Spleen (tissue), 11 donors: Measurements from ENCODE around the gene CMIP. TPM values are rescaled to one million over a fixed set of nuclear protein-coding genes. Genes with fewer than 3 reads are reported as not detected.
A peak's percentile ranks its signal among the peaks of the same experiment; 100 is the strongest.

ENCODE experiments used
- DNase-seq: peaks from one replicate; pipeline ENCODE4 v3.0.0-alpha.2; 2020
- H3K27ac ChIP-seq, 8 donors: fragments of 200-600 bp; sonication (generic) in 7 of 8; 1 replicate in 4 of 8; 2 replicates in 4 of 8; pipeline versions ENCODE4 v1.5.0 to v1.8.0; 2016 to 2021; ENCODE audit warnings: inconsistent platforms in 4 of 8, mild to moderate bottlenecking in 4 of 8, moderate library complexity in 1 of 8
- H3K27me3 ChIP-seq, 7 donors: fragments of 200-600 bp; sonication (generic) in 6 of 7; replicated peaks in 1 of 7; 1 replicate in 4 of 7; 2 replicates in 3 of 7; pipeline versions ENCODE4 v1.5.0 to v1.8.0; 2016 to 2021; ENCODE audit warnings: inconsistent platforms in 3 of 7, mild to moderate bottlenecking in 1 of 7
- H3K36me3 ChIP-seq, 6 donors: fragments of 200-600 bp; sonication (generic) in 5 of 6; 1 replicate in 4 of 6; 2 replicates in 2 of 6; pipeline versions ENCODE4 v1.5.0 to v1.8.0; 2016 to 2021; ENCODE audit warnings: inconsistent platforms in 2 of 6
- H3K4me1 ChIP-seq, 6 donors: fragments of 200-600 bp; sonication (generic) in 5 of 6; 1 replicate in 3 of 6; 2 replicates in 3 of 6; pipeline versions ENCODE4 v1.5.0 to v1.8.0; 2016 to 2021; ENCODE audit warnings: inconsistent platforms in 3 of 6
- H3K4me3 ChIP-seq, 8 donors: fragments of 200-600 bp; sonication (generic) in 7 of 8; 1 replicate in 4 of 8; 2 replicates in 4 of 8; pipeline versions ENCODE4 v1.5.0 to v1.8.0; 2016 to 2021; ENCODE audit warnings: inconsistent platforms in 4 of 8, mild to moderate bottlenecking in 4 of 8, moderate library complexity in 2 of 8
- H3K9me3 ChIP-seq, 8 donors: fragments of 200-600 bp; sonication (generic) in 7 of 8; 1 replicate in 4 of 8; 2 replicates in 4 of 8; pipeline versions ENCODE4 v1.5.0 to v1.8.0; 2016 to 2021; ENCODE audit warnings: inconsistent platforms in 4 of 8
- POLR2A ChIP-seq, 3 donors: fragments of 450-650 bp; IDR thresholded peaks; one replicate each; pipeline ENCODE4 v1.5.1; 2017; ENCODE audit warnings: antibody characterized with exemption in 3 of 3, mild to moderate bottlenecking in 1 of 3
- POLR2AphosphoS5 ChIP-seq, 3 donors: sonication (generic); formaldehyde crosslinking; IDR thresholded peaks; one replicate each; pipeline ENCODE4 v1.5.1; 2017; ENCODE audit warnings: antibody characterized with exemption in 3 of 3
- WGBS, 5 donors: extraction: QIAGEN DNeasy Blood & Tissue Kit in 3 of 5; methylation state at CpG; one replicate each; pipeline versions ENCODE4 v1.1.5 to v1.1.7; 2013 to 2018; 5-methylcytosine and 5-hydroxymethylcytosine counted together
- intact Hi-C: fragments of 100-400 bp; cut with DNase I; formaldehyde crosslinking; loops from one replicate; pipeline ENCODE4 v1.15.0; 2023; ENCODE audit warnings: low total_unique reads
- polyA plus RNA-seq, 3 donors: library from polyadenylated mRNA; stranded (reverse); fragments of 200-250 nt; gene quantifications; one replicate each; pipeline ENCODE4 v1.2.1, GENCODE V29; 2013
- total RNA-seq, 7 donors: library from RNA; depleted of rRNA in 3 of 7; stranded (reverse); fragments of >200 nt in 3 of 7; fragmentation: NEBNext Ultra II Directional in 4 of 7; extraction: Animal tissue kit (Norgen Biotek cat#: 25700) in 4 of 7; gene quantifications; one replicate each; pipeline versions ENCODE4 v1.1.0 to v1.2.1, GENCODE V29; 2016 to 2021
- TF ChIP-seq, protein P1 (sequence below), 11 experiments: fragments of 200-600 bp in 7 of 11; fragments of 450-650 bp in 4 of 11; sonication (generic) in 4 of 11; IDR thresholded peaks in 8 of 11; conservative IDR thresholded peaks in 3 of 11; 1 replicate in 7 of 11; 2 replicates in 4 of 11; pipeline versions ENCODE4 v1.4.0 to v1.8.0; 2016 to 2021; ENCODE audit warnings: antibody characterized with exemption in 11 of 11, inconsistent platforms in 4 of 11, mild to moderate bottlenecking in 1 of 11
- donor health status: healthy with polysubstance abuse.
- donor health status: DM: no; HTN: no; CAD: no; lungs with moderate emphysema.
- donor health status: DM: no; HTN: no; CAD: no.
- donor health status: Bipolar disorder and iron deficiency.
- donor health status: healthy.
- donor health status: DM: no; HTN: no; CAD: no.
- donor health status: DM: yes; HTN: yes; CAD: no.

Gene CMIP
- total and polyA plus RNA-seq, 10 donors, result 6.0 to 107 (median 63.6) TPM

DNA sequence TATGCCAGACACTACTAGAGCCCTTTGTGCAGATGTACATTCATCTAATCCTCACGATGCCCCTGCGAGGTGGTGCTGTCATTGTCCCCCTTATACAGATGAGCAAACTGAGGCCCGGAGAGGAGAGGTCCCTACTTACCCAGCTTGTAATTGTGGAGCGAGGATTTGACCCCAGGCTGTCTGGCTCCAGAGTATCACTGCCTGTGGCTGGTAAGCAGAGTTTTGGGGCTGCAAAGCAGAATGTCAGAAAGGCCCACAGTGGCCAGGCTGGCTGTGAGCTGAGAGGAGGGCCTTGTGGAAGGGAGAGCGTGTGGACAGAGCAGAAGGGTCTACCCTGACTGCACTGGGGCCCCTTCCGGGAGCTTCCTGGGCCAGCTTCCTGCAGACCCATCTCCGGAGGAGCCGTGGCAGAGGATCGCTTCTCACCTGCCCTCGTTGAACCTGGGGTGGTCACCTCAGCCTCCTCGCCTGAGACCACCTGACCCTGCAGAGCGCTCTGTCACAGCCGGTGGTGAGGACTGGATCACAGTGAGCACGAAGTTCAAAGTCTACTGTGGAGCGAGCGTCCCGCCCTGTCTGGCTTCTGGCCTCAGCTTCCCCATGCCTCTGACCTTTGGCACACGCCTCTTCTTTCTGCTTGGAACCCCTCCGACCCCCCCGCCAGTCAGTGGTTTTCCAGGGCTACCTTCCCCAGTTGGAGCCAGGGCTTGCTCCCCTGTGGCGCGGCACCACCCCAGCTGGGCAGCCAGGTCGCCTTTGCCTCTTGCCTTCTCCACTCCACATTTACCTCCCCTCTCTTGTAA is 12.1 kb downstream of the CMIP start:
- TF ChIP-seq, protein P1, sequence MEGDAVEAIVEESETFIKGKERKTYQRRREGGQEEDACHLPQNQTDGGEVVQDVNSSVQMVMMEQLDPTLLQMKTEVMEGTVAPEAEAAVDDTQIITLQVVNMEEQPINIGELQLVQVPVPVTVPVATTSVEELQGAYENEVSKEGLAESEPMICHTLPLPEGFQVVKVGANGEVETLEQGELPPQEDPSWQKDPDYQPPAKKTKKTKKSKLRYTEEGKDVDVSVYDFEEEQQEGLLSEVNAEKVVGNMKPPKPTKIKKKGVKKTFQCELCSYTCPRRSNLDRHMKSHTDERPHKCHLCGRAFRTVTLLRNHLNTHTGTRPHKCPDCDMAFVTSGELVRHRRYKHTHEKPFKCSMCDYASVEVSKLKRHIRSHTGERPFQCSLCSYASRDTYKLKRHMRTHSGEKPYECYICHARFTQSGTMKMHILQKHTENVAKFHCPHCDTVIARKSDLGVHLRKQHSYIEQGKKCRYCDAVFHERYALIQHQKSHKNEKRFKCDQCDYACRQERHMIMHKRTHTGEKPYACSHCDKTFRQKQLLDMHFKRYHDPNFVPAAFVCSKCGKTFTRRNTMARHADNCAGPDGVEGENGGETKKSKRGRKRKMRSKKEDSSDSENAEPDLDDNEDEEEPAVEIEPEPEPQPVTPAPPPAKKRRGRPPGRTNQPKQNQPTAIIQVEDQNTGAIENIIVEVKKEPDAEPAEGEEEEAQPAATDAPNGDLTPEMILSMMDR (IDR thresholded peaks at IDR 0.05 in 8 of 11, conservative IDR thresholded peaks at IDR 0.05 in 3 of 11), result no peak
- TF ChIP-seq POLR2AphosphoS5 (IDR thresholded peaks at IDR 0.05), result peak in 1 of 3 donors; percentile 38
- Histone ChIP-seq H3K27ac (peak overlapping the region in 4 of 8 donors; percentile 43 to 83 (median 67)), H3K9me3 (no peaks in the 10 kb centered on the region), H3K4me1 (peaks cover 21 to 100% (median 77%) of the 10 kb centered on the region in 6 donors), H3K36me3 (peaks cover 0 to 41% (median 0%) of the 10 kb centered on the region in 6 donors), H3K27me3 (no peaks in the 10 kb centered on the region), H3K4me3 (no peak overlapping the region)
- WGBS, 5 donors, result 86 to 92% (median 88%) methylated on average over 17 to 23 of the region's 23 CpGs
- DNase-seq, result no peak
- intact Hi-C loops, result no loop called here

DNA sequence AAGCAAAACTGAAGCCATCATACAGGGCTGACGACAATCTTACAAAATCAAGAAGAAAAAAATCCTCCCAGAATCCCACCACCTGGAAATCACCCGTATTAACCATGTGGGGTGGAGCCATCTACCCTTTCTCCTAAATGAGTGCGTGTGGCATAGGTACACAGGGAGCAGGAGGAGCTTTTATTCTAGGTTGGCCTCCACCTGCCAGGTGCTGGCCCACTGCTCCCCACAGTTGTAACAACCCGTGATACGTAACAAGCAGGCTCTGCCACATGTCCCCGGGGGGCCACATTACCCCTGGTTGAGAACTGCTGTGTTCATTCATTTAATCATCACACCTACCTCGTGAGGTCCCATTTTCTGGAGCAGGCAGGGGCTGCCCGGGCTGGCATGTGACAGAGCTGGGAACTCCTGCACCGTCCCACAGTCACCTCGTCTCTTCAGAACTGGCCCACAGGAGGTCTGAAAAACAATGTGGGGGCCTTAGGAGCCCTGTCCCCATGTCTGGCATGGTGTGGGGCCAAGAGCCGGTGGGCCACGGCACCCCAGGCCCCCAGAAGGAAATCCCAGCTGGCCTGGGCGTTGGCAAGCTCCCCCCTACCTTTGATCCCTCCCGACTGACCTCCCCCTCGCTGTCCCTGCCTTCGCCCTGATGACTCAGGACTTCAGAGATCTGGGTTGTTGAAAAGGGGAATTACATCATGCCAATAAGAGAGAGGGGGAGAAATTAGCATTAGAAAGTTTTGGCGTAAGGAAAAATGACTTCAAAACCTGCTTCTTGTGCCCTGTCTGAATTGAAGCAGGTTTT is 12.9 kb downstream of the CMIP start:
- Histone ChIP-seq H3K4me1 (peaks cover 13 to 100% (median 77%) of the 10 kb centered on the region in 6 donors), H3K4me3 (peak overlapping the region in 1 of 8 donors; percentile 2), H3K9me3 (no peaks in the 10 kb centered on the region), H3K27me3 (no peaks in the 10 kb centered on the region), H3K27ac (peak overlapping the region in 5 of 8 donors; percentile 29 to 83 (median 65)), H3K36me3 (peaks cover 0 to 41% (median 0%) of the 10 kb centered on the region in 6 donors)
- no peak for DNase-seq
- WGBS, 5 donors, result 48 to 62% (median 55%) methylated on average over 14 to 17 of the region's 17 CpGs
- TF ChIP-seq POLR2A (IDR thresholded peaks at IDR 0.05) (no peak), POLR2AphosphoS5 (IDR thresholded peaks at IDR 0.05) (peak in 2 of 3 donors; percentile 53 to 58)
- intact Hi-C loops, result no loop called here

- intact Hi-C loops, result no loop called here
- peaks cover 7 to 100% (median 76%) of the 10 kb centered on the region in 6 donors for H3K4me1 ChIP-seq
- peaks cover 0 to 48% (median 0%) of the 10 kb centered on the region in 6 donors for H3K36me3 ChIP-seq
- no peaks in the 10 kb centered on the region for H3K9me3 ChIP-seq
- TF ChIP-seq, protein P1 (IDR thresholded peaks at IDR 0.05 in 8 of 11, conservative IDR thresholded peaks at IDR 0.05 in 3 of 11), result no peak
- peak overlapping the region in 5 of 8 donors; percentile 29 to 83 (median 65) for H3K27ac ChIP-seq
- no peak for DNase-seq
- peak overlapping the region in 1 of 8 donors; percentile 2 for H3K4me3 ChIP-seq
- 72 to 95% (median 88%) methylated on average over 7 to 8 of the region's 8 CpGs for WGBS, 5 donors
- no peaks in the 10 kb centered on the region for H3K27me3 ChIP-seq
These were observed 13.6 kb downstream of the CMIP start for GRCh38 chr16:81458149-81458669.

DNA sequence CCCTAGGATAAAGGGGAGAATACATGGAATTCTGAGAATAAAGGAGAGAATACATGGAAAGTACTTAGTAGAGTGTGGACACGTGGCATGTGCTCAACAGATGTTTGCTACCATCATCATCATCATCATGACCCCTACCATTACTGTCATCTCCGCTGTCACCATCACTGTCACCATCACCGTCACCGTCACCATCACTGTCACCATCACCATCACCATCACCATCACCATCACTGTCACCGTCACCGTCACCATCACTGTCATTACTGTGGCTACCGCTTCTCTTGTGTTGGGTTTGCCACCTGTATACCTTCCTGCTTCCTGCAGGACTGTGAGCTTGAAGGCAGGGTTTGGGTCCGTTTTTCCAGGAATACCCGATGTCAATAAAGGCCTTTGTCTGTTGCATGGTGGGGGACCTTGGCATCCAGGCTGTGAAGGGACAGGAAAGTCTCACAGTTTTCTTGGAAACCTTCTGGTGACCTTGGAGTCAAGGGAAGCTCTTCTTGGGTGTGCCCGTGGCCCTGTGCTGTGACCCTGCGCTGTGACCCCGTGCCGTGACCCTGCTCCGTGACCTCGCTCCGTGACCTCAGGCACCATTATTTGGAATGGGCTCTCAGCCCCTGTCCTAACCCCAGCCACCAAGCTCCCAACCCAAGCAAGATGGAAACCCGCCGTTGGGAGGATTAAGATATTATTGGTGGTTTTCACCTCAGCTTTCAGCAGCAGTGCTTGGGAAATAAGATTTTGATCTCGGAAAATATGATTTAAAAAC is 14.4 kb downstream of the CMIP start:
- H3K4me1 ChIP-seq, result peaks cover 7 to 100% (median 72%) of the 10 kb centered on the region in 6 donors

More for the DNA sequence above, 14.4 kb downstream of the CMIP start:
- Histone ChIP-seq H3K27me3 (no peaks in the 10 kb centered on the region), H3K36me3 (peaks cover 0 to 54% (median 0%) of the 10 kb centered on the region in 6 donors), H3K4me3 (no peak overlapping the region), H3K27ac (peak overlapping the region in 1 of 8 donors; percentile 83), H3K9me3 (no peaks in the 10 kb centered on the region)
- TF ChIP-seq, protein P1 (IDR thresholded peaks at IDR 0.05 in 8 of 11, conservative IDR thresholded peaks at IDR 0.05 in 3 of 11), result no peak
- TF ChIP-seq POLR2AphosphoS5 (IDR thresholded peaks at IDR 0.05), result peak in 1 of 3 donors; percentile 18
- no peak for TF ChIP-seq POLR2A (IDR thresholded peaks at IDR 0.05)
- no peak for DNase-seq
- 87 to 95% (median 90%) methylated on average over 19 of the region's 19 CpGs for WGBS, 5 donors
- intact Hi-C loops, result no loop called here
